Keratinocyte (primary cell): ENCODE results near the gene AMBRA1.

Source experiments
- CTCF ChIP-seq, 3 experiments: IDR thresholded peaks in 1 of 3; conservative IDR thresholded peaks in 1 of 3; optimal IDR thresholded peaks in 1 of 3; 2 replicates in 2 of 3; 3 replicates in 1 of 3; pipeline versions ENCODE3 to v1.5.1; 2011; ENCODE audit warnings: low read length in 3 of 3, mild to moderate bottlenecking in 3 of 3, moderate library complexity in 2 of 3, control low read depth in 1 of 3, inconsistent platforms in 1 of 3; ENCODE audit not compliant: insufficient read depth in 2 of 3; ENCODE audit errors: extremely low read depth in 1 of 3
- EZH2 ChIP-seq: IDR thresholded peaks from one replicate; pipeline ENCODE4 v1.6.1; 2012; ENCODE audit warnings: inconsistent platforms, mild to moderate bottlenecking, low read length, moderate library complexity

- TF ChIP-seq CTCF (optimal IDR thresholded peaks at IDR 0.05 in 1 of 3, IDR thresholded peaks at IDR 0.05 in 1 of 3, conservative IDR thresholded peaks at IDR 0.05 in 1 of 3; ENCODE audit: extremely low read depth in 1 of 3, insufficient read depth in 2 of 3, low read length in 3 of 3) (no peak), EZH2 (no peak)
These were observed 94.0 kb downstream of the AMBRA1 start for GRCh38 chr11:46499821-46500220.
